HG03103 (cell line): ENCODE measurements around the gene GJD2.

Source experiments
- ATAC-seq: cut with Tn5 transposase; IDR thresholded peaks from one replicate; pipeline ENCODE4 v1.9.1; 2021; ENCODE audit warnings: low read depth; ENCODE audit not compliant: unreplicated experiment

Gene GJD2

DNA sequence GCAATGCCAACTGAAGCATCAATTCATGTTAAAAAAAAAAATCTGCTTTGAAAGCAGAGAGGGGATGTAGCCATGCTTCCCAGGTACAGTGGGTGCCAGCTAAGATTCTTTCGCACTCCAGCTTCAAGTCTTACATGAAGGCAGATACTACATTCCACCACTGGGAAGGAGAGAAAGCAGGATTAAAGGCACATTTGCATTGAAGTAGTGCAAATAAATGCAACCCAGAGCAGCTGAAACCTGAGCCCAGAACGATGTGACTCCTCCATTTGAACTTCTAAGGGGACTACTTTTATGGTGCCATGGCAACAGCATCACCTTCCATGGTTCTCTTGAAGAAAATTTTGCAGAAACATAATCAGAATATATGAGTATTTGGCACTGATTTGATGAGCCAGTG is 19.1 kb upstream of the GJD2 start:
- no peak for ATAC-seq

DNA sequence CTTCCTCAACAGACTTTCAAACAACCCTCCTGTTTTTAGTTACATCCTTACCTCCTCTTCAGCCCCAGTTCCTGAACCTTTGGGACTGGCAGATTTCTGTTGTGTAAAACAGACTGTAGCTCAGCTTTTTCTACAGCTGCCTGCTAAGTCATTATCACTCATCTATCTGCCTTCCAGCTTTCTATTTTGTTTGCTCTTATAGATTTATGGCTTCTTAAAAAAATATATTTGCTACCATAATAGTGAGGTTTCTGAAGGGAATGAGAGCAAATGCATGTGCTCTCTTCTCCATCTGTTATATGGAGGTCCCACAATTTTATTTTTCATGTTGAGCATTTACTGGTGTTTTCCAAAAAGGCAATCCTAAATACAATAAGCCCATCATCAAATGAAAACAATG is 18.2 kb upstream of the GJD2 start:
- ATAC-seq = no peak

DNA sequence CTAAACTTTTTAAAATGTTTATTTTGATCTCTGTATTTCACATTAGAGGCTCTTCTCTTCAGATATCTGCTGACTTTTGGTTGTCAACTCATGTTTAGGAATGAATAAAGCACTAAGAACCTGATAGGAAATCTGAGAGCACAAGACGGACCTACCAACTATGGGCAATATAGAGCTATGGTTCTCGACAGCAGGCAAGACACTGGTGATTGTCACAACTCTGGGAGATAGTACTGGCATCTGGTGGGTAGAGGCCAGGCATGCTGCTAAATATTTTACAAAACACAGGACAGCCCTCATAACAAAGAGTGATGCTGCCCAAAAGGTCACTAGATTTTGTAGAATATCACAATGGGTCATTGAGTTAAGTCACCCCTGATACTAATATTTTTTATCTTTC is 17.5 kb upstream of the GJD2 start:
- no peak for ATAC-seq

DNA sequence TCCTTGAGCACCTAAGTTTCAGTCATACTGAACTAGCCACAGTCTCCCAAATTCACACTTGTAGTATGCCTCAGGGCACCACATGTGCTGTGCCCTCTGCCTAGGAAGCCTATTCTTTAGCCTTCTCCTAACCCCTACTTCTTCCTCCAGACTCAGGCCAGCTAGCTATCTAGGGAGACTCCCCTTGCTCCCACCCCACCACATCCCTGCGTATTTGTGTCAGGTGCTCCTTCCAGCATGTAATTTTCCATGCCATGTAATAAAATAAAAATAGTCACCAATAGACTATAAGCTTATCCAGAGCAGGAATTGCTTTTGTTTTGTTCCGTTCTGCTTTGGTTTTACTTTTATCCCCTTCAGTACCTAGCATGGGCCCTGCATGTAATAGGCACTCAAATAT is 14.9 kb upstream of the GJD2 start:
- ATAC-seq = no peak

DNA sequence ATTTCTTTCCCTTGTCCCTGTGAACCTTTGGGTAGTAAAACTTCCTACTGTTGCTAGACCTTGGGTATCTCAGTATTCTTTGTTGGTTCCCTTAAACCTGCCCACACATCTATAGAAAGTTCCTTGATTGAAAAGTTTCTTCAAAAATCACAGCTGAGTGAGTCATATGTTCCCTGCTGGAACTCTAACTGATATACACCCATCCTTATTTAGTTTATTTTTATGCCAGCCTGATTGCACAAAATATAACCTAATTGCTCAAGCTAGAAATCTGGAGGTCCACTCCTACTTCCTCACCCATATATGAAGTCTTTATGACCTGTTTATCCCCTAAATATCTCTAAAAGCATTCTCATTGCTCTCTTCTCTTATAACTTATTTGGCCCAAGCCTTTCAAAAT is 13.7 kb upstream of the GJD2 start:
- no peak for ATAC-seq

DNA sequence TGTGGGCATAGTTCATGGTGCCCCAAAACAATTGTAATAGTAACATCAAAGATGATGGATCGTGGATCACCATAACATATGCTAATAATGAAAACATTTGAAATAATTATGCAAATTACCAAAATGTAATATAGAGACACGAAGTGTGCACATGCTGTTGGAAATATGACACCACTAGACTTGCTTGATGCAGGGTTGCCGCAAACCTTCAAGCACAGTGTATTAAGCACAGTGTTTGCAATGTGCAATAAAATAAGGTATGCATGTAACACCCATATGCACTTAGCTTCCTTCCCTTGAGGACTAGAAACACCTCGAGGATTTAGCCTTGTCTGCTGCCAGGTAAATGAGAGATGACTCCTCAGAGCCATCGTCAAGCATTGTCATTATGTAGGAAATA is 10.9 kb upstream of the GJD2 start:
- ATAC-seq = no peak

DNA sequence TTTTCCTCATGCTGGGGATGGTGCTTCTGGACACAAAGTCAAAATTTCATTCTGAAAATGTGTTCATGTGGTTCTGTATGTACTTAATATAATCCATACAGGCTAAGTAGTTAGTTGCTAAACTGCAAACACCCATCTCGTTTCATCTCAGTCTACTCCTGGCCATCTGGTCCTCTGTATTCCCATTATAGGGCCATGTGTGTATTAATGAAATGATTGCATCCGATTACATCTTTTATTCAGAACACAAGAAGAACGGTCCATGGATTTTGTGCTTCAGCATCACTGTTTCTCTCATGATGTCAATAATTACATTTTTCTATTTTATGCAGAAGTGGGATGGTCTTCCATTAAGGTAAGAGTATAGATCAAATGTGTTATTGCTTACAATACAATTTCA is 6.1 kb upstream of the GJD2 start:
- no peak for ATAC-seq

DNA sequence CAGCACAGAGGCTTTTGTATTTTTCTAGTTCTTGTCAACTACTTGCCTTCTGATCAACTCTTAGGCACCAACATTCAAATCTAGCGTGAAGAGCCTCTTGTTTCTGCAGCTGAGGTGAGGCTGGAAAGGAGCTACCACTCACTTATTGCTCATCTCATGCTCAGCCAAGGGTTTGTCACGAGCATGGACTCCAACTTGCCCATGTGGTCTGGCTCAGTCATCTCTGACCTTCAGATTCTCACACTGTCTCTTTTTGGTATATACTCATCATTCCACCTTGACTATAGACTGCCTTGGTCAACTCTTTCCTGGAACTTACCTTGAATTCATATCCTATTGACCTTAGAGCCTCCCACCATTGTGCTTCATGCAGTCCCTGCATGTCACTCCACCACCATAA is 5.2 kb upstream of the GJD2 start:
- ATAC-seq = no peak

DNA sequence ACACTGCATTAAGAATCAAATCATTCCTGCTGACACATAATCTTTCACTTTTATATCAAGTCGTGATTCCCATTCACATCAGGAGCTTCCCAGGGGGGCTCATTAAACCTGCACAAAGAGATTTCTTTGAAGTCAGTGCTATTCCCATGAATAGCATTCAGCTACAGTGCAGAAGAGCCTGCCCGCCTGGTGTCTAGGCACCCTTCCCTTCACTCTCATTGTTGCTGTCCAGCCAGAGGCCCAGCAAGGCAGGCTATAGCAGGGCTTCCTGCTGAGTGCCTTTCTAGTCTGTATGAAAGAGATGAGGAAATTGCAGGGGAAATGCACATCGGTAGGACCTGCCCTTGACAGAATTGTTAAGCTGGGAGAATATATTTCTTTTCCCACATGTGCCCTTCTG is 4.5 kb upstream of the GJD2 start:
- ATAC-seq = no peak

DNA sequence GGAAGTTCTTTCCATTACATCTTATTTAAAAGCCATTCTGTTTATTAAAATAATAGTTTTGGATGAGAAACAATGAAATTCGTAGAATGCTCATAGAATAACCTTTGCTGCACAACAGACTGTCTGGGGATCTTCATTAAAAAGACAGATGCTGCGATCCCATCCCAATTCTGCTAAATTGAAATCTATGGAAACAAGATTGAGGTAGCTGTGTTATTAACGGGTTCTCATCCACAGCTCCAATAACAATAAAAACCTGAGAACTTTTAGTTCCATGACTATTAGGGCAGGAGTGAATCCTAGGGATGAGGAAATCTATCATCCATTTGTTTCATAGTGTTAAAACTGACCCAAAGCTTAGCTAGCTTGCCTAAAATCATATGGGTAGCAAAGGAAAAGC is 2.5 kb upstream of the GJD2 start:
- no peak for ATAC-seq

DNA sequence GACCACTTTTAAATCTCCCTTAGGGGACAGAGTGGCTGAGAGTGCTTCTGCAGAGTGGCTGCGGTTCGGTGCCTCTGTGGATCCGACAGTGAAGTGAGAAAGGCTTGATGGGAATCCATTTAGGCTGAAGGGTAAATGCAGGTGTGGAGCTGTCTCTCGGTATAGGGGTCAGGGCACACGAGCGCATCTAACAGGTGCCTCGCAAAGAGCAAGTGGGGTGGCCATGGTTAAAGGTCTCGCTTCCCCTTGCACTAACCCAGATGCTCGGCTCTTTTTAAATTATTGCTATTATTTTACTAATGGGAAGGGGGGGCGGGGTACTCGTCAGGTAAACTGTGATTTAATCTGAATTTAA is 598 bp upstream of the GJD2 start:
- ATAC-seq = no peak

DNA sequence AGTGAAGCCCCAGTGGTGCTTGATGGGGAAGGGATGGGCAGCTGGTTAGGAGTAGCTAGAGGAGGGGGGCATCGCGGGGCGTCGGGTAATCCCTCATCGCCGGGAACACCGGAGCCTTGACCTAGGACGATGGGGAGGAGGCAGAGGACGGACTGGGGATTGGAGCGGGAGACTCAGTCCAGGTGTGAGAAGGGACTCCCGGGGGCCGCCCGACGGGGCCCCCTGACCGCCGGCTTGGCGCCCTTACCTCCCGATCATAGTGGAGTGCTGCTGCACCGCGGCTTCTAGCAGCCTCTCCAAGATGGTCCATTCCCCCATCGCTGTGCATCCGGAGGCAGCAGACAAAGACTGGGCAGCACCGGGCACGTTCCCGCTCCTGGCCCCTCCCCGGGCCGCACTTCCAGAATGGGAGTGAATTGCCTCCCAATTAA is 612 bp downstream of the GJD2 start:
- no peak for ATAC-seq

DNA sequence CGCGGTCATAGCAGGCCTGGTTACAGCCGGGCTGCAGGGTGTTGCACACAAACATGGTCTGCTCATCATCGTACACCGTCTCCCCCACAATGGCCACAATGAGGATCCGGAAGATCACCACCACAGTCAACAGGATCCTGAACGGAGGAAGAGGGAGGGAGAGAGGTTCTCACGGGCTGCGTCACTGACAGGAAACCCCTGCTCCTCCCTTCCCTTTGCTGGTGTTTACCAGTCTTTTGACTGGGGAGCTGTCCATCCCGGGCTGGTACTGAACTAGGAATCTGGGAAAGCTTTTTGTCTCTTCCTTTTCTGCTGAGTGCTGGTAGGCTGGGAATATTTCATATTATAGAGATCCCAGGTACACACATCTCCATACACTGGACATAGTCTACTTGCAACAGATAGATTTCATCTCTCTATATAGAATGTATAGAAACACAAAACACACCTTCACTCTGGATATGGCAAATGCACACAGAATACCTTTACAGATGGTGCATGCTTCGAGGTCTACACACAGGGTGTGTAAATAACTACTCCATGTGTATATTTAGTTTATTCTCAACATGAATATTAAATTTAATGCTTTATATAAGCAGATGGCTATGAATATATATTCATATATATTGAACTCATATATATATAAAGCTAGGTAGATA is 1.4 kb downstream of the GJD2 start:
- no peak for ATAC-seq

DNA sequence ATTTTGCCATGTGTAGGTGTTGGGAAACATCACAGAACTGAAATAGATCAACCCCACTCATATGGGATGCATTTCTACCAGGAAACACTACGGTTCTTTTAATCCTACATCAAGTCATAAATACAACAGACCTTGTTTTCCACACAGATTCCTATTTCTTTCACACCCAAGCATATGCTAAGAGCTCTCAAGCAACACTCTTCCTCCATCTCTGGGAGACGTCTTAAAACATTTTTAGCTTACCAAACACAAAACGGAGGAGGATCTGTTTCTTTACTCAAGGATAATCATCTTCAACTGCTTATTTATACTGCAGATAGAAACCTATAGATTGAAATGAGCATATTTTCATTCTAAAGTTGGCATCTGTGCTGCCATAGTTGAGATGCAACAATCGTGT is 5.1 kb downstream of the GJD2 start:
- no peak for ATAC-seq

DNA sequence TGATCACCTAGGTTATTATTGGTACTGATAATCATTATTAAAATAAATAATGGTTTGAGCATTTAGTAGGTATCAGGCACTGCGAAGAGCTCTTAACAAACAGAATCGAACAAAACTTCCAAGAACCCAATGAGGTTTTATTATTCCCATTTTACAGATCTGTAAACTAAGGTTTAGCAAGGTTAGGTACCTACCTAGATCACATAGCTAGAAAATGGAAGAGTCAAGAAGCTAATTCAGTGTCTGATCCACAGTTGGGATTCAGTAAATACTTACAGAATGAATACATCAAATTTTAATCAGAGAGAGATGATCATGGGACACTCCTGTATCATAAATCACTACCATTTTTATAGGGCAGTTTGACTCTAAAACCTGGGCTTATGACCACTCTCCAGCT is 15.5 kb downstream of the GJD2 start:
- no peak for ATAC-seq

DNA sequence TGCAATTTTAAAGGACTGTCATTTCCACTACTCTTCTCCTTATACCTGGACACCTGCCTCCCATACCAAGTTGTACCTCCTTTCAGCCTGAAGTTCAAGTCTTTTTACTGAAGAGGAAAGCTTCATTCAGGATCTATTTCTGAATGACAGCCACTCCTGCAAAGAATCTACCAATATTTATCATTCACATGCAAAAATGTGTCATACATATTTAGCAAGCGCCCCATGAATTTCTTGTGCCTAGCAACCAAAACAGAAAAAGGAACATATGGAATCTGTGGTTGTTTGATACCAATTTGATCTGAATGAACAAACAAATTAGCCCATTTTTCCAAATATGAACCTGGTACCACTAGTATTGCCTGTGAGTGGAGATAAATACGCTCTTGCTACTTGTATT is 16.8 kb downstream of the GJD2 start:
- ATAC-seq = no peak

DNA sequence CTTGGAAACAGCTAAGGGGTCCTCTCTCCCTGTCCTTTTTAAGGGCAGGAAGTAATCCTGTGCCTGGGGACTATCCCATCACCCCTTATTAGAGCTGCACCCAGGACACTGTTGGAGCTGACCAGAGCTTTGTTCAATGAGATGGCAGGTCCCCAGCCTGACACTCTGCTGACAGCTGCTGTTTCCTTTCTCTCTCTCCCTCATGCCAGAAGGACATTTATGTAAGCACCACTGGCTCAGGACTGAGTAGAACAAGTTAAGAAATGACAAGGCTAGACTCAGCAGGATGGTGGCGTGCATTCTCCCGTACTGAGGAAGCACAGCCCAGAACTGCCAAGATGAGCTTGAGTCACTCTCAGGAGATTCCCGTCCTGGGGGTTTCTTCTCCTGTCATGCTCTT is 17.3 kb downstream of the GJD2 start:
- ATAC-seq = no peak

DNA sequence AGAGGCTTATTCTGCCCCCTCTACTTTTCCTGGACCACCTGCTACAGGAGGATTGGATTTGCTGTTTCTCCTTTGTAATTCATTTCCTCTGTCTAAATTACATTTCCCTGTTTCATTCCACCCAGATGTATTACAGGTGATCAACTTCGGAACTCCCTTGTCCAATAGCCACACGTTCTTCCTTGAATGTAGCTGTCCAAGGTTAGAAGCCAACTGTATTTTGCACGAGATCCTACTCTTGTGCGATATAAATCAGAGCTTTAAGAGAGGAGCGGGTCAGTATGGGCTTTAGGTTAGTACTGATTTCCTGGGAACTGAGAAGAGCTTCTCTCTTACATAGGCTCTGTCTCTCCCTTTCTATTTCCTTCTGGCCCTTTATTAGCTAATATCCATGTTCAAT is 20.5 kb downstream of the GJD2 start:
- no peak for ATAC-seq

DNA sequence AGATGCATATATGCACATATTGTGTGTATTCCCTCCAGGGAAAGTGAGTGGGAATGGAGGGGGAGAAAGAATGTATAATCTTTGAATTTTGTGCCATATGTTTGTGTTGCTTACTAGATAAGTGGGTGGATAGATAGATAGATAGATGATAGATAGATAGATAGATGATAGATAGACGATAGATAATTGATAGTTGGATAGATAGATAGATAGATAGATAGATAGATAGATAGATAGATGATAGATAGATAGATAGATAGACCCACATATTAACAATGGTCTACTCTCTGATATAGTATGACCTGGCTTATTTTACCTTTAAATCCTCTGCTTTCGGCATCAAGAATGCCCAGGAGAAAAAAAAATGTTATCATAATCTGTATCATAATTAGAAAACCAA is 21.2 kb downstream of the GJD2 start:
- ATAC-seq = no peak

DNA sequence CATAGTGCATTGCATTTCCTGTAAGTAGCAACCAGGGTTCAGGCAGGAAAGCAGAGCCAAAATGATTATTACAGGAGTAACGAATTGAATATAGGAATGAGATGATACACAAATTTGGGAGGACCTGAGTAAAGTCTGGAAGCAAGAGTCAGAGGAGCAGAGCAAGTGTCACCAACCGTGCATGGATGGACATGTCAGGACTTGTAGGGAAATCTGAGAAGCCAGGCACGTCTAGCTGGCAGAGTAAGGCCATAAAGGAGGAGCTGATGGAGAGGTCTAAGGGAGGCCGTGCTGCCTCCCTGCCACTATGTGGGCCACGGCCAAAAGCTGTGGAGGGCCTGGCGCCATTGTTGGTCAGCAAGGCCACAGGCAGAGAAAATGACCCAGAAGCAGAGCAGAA is 22.4 kb downstream of the GJD2 start:
- ATAC-seq = no peak

DNA sequence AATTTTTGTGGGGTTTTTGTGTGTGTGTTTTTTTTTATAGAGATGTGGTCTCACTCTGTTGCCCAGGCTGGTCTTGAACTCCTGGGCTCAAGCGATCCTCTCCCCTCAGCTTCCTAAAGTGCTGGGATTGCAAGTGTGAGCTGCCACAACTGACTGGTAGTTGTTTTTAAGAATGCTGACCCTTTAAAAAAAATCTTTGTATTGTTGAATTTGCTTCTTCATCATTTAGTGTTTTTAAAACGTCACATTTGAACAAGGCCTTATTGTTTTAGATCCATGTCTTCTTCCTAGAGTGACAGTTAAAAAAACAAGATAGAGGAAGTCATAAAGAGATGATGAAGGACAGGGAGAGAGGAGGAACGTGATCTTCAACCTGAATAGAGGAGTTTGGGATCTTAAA is 24.1 kb downstream of the GJD2 start:
- ATAC-seq = no peak

DNA sequence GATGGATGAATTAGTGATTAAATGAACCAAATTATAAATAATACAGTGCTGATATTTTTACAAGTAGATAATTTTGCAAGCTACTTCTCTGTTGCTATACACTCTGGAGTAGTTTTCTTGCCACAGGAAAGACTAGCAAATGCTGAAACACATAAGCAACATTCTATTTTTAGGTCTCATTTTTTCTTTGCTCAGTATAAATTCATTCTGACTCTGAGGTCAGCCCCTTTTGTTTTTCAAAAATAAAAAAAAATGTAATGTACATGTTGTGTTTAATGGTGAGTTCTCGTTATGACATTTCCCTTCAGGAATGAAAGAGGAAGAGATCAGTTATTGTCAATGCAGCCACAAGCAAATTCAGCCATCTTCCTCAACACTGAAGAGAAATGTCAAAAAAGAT is 24.9 kb downstream of the GJD2 start:
- ATAC-seq = no peak

DNA sequence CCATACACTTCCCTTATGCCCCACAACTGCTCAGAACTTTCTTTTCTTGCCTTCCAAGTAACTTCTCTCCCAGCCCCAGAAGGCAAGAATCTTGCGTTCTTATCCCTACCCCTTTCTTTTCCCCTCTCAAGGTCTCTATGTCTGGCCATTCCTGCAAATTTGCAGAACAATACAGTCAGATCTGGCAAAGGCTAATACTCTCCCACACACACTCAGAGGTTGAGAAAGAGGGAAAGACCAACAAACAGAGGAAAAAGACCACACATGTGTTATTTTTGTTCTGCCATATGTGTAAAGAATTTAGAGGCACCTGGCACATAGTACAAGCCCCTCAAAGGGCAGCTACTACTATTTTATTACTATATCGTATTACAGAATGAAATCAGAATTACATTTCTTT is 25.7 kb downstream of the GJD2 start:
- ATAC-seq = no peak
